ENCODE data around the gene TFPI. TPM values are rescaled to one million over a fixed set of nuclear protein-coding genes. Genes with fewer than 3 reads are reported as not detected.

TFPI gene
- total and polyA plus RNA-seq, 2 experiments from 2014 or later, result 79.9 to 122 TPM

DNA sequence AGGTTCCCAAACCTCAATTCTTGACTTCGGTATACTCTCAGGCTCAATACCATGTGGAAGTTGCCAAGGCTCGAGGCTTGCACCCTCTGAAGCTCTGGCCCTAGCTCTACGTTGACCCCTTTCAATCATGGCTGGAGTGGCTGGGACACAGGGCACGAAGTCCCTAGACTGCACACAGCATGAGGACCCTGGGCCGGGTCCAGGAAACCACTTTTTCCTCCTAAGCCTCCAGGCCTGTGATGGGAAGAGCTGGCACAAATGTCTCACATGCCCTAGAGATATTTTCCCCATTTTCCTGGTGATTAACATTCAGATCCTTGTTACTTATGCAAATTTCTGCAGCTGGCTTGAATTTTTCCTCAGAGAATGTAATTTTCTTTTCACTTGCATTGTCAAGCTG, 61.1 kb downstream of the TFPI start:
- no peaks in the 10 kb centered on the region for H3K79me2 ChIP-seq
- H4K20me1 ChIP-seq (ENCODE audit: insufficient read depth, poor library complexity, severe bottlenecking), result no peaks in the 10 kb centered on the region
- H3K9me2 ChIP-seq (replicated peaks; ENCODE audit: insufficient read depth), result no peaks in the 10 kb centered on the region
- no peaks in the 10 kb centered on the region for H3K27me3 ChIP-seq
- TF ChIP-seq, protein P1, sequence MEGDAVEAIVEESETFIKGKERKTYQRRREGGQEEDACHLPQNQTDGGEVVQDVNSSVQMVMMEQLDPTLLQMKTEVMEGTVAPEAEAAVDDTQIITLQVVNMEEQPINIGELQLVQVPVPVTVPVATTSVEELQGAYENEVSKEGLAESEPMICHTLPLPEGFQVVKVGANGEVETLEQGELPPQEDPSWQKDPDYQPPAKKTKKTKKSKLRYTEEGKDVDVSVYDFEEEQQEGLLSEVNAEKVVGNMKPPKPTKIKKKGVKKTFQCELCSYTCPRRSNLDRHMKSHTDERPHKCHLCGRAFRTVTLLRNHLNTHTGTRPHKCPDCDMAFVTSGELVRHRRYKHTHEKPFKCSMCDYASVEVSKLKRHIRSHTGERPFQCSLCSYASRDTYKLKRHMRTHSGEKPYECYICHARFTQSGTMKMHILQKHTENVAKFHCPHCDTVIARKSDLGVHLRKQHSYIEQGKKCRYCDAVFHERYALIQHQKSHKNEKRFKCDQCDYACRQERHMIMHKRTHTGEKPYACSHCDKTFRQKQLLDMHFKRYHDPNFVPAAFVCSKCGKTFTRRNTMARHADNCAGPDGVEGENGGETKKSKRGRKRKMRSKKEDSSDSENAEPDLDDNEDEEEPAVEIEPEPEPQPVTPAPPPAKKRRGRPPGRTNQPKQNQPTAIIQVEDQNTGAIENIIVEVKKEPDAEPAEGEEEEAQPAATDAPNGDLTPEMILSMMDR (IDR thresholded peaks at IDR 0.05; ENCODE audit: poor library complexity), result no peak
- TF ChIP-seq EZH2phosphoT487 (IDR thresholded peaks at IDR 0.05; ENCODE audit: low read depth, severe bottlenecking, unreplicated experiment) (no peak), EZH2 (IDR thresholded peaks at IDR 0.05; ENCODE audit: borderline replicate concordance) (no peak)
- H3K9me3 ChIP-seq (ENCODE audit: low read depth), result no peaks in the 10 kb centered on the region
- no peak overlapping the region for H3K27ac ChIP-seq
- peaks cover 3% of the 10 kb centered on the region for H3K36me3 ChIP-seq (replicated peaks; ENCODE audit: insufficient read depth, low read depth)
- DNase-seq (ENCODE audit: low spot score), result no peak
- no peak overlapping the region for H2AFZ ChIP-seq
- no peak overlapping the region for H3K4me2 ChIP-seq
- WGBS (ENCODE audit: low lambda C conversion rate, missing lambda C conversion rate), result 89% methylated on average over 5 of the region's 5 CpGs
- no peaks in the 10 kb centered on the region for H3K4me1 ChIP-seq (ENCODE audit: insufficient read depth)
- no peak overlapping the region for H3K4me3 ChIP-seq

DNA sequence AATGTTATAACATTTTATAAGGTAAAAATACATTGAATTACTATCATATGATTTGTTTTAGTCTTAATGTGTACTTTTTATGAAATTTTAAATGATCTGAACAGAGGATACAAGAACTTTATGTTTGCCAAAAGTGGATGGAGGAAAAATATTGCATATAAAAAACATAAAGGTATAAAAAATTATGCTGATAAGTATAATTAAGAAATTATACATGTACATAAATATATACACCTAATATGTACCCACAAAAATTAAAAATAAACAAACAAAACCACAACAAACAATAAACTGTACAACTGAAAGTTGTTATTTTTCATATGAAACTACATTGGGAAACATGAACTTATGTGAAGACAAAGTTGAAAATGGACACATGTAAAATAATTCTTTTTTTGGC, 68.0 kb downstream of the TFPI start:
- no peaks in the 10 kb centered on the region for H3K9me2 ChIP-seq (replicated peaks; ENCODE audit: insufficient read depth)
- H3K27ac ChIP-seq, result no peak overlapping the region
- no peak for DNase-seq (ENCODE audit: low spot score)
- no peak overlapping the region for H2AFZ ChIP-seq
- H3K9me3 ChIP-seq (ENCODE audit: low read depth), result no peaks in the 10 kb centered on the region
- H3K4me1 ChIP-seq (ENCODE audit: insufficient read depth), result no peaks in the 10 kb centered on the region
- TF ChIP-seq, protein P1 (IDR thresholded peaks at IDR 0.05; ENCODE audit: poor library complexity), result no peak
- no peak for TF ChIP-seq EZH2 (IDR thresholded peaks at IDR 0.05; ENCODE audit: borderline replicate concordance)
- TF ChIP-seq EZH2phosphoT487 (IDR thresholded peaks at IDR 0.05; ENCODE audit: low read depth, severe bottlenecking, unreplicated experiment), result no peak
- H3K79me2 ChIP-seq, result no peaks in the 10 kb centered on the region
- H3K27me3 ChIP-seq, result no peaks in the 10 kb centered on the region
- H3K4me3 ChIP-seq, result no peak overlapping the region
- no peaks in the 10 kb centered on the region for H4K20me1 ChIP-seq (ENCODE audit: insufficient read depth, poor library complexity, severe bottlenecking)
- no peaks in the 10 kb centered on the region for H3K36me3 ChIP-seq (replicated peaks; ENCODE audit: insufficient read depth, low read depth)
- H3K4me2 ChIP-seq, result no peak overlapping the region

DNA sequence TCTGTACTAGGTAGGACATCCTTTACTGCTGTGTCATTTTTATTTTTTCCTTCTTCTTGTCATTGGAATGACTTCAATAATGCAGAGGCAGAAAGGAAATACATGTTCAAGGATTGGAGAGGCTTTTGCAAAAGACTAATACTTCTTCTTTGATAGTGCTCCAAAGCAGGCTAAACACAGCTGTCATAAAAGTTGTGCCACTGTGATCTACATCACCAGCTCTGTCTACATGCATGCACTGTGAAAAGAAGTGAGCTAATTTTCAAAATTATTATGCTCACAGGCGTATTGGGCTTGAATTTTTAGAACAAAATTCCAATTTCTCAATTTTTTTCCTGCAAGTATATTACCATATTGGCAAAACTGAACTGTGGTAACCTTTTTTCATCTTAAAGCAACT, 68.7 kb downstream of the TFPI start:
- H3K36me3 ChIP-seq (replicated peaks; ENCODE audit: insufficient read depth, low read depth), result no peaks in the 10 kb centered on the region
- no peaks in the 10 kb centered on the region for H3K9me2 ChIP-seq (replicated peaks; ENCODE audit: insufficient read depth)
- no peaks in the 10 kb centered on the region for H3K9me3 ChIP-seq (ENCODE audit: low read depth)
- no peaks in the 10 kb centered on the region for H3K27me3 ChIP-seq
- no peak for DNase-seq (ENCODE audit: low spot score)
- H3K4me3 ChIP-seq, result no peak overlapping the region
- H3K4me2 ChIP-seq, result no peak overlapping the region
- TF ChIP-seq, protein P1 (IDR thresholded peaks at IDR 0.05; ENCODE audit: poor library complexity), result no peak
- TF ChIP-seq EZH2phosphoT487 (IDR thresholded peaks at IDR 0.05; ENCODE audit: low read depth, severe bottlenecking, unreplicated experiment), result no peak
- no peak for TF ChIP-seq EZH2 (IDR thresholded peaks at IDR 0.05; ENCODE audit: borderline replicate concordance)
- no peak overlapping the region for H3K27ac ChIP-seq
- no peak overlapping the region for H2AFZ ChIP-seq
- no peaks in the 10 kb centered on the region for H4K20me1 ChIP-seq (ENCODE audit: insufficient read depth, poor library complexity, severe bottlenecking)
- no peaks in the 10 kb centered on the region for H3K4me1 ChIP-seq (ENCODE audit: insufficient read depth)
- no peaks in the 10 kb centered on the region for H3K79me2 ChIP-seq
- WGBS (ENCODE audit: low lambda C conversion rate, missing lambda C conversion rate), result 89% methylated on average over 1 of the region's 1 CpG

DNA sequence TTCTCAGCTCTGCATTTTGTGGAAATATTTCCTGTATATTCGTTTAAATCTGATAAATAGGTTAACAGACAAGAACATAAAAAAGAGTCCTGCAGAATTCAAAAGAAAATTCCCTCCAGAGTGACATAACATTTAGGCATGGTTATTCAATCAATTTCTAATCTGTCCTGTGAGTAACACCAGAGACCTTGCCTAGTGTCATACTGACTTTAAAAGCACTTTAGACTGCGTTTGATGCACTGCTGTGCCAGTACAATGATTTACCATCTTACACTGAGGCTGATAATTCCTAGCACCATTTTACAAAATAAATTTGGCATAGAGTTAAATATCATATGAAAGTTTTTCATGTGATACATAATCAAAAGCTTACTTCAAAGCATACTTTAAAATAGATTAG, 70.7 kb downstream of the TFPI start:
- H4K20me1 ChIP-seq (ENCODE audit: insufficient read depth, poor library complexity, severe bottlenecking), result no peaks in the 10 kb centered on the region
- no peaks in the 10 kb centered on the region for H3K4me1 ChIP-seq (ENCODE audit: insufficient read depth)
- WGBS (ENCODE audit: low lambda C conversion rate, missing lambda C conversion rate), result 41% methylated on average over 2 of the region's 2 CpGs
- H3K27ac ChIP-seq, result no peak overlapping the region
- no peak overlapping the region for H3K4me2 ChIP-seq
- no peaks in the 10 kb centered on the region for H3K79me2 ChIP-seq
- no peaks in the 10 kb centered on the region for H3K36me3 ChIP-seq (replicated peaks; ENCODE audit: insufficient read depth, low read depth)
- no peak overlapping the region for H3K4me3 ChIP-seq
- no peaks in the 10 kb centered on the region for H3K9me2 ChIP-seq (replicated peaks; ENCODE audit: insufficient read depth)
- H2AFZ ChIP-seq, result no peak overlapping the region
- no peak for DNase-seq (ENCODE audit: low spot score)
- H3K27me3 ChIP-seq, result no peaks in the 10 kb centered on the region
- H3K9me3 ChIP-seq (ENCODE audit: low read depth), result no peaks in the 10 kb centered on the region
- TF ChIP-seq, protein P1 (IDR thresholded peaks at IDR 0.05; ENCODE audit: poor library complexity), result no peak
- TF ChIP-seq EZH2 (IDR thresholded peaks at IDR 0.05; ENCODE audit: borderline replicate concordance) (no peak), EZH2phosphoT487 (IDR thresholded peaks at IDR 0.05; ENCODE audit: low read depth, severe bottlenecking, unreplicated experiment) (no peak)

Measured in hepatocyte (in vitro differentiated cells).